RWPE2 (cell line): ENCODE data around the gene MT1F.
A peak's percentile ranks its signal among the peaks of the same experiment; 100 is the strongest.

Experiments
- ATAC-seq: fragments of 200-7000 bp; cut with Tn5 transposase; 3 replicates; pipeline ENCODE4 v1.9.1; 2021; ENCODE audit warnings: low read depth
- DNase-seq: peaks from one replicate; pipeline ENCODE4 v3.0.0-alpha.2; 2020; ENCODE audit warnings: low spot score
- H3K27ac ChIP-seq: fragments of 450-650 bp; 2 replicates; pipeline ENCODE4 v1.5.1; 2017; ENCODE audit warnings: mild to moderate bottlenecking; ENCODE audit not compliant: poor library complexity, severe bottlenecking
- H3K27me3 ChIP-seq: fragments of 250-450 bp; sonication (Bioruptor Pico); 2 replicates; pipeline ENCODE4 v1.5.1; 2021; ENCODE audit warnings: mild to moderate bottlenecking, moderate library complexity; ENCODE audit not compliant: insufficient read depth, poor library complexity, severe bottlenecking
- H3K36me3 ChIP-seq: fragments of 250-450 bp; sonication (Bioruptor Pico); 2 replicates; pipeline ENCODE4 v1.5.1; 2020; ENCODE audit warnings: low read depth, mild to moderate bottlenecking, moderate library complexity
- H3K4me1 ChIP-seq: fragments of 250-450 bp; sonication (Bioruptor Pico); 2 replicates; pipeline ENCODE4 v1.5.1; 2021; ENCODE audit warnings: mild to moderate bottlenecking, moderate library complexity; ENCODE audit not compliant: insufficient read depth, poor library complexity, severe bottlenecking
- H3K4me3 ChIP-seq: fragments of 250-450 bp; sonication (Bioruptor Pico); 2 replicates; pipeline ENCODE4 v1.5.1; 2021; ENCODE audit warnings: mild to moderate bottlenecking, moderate library complexity; ENCODE audit not compliant: severe bottlenecking
- H3K9me3 ChIP-seq: fragments of 250-450 bp; sonication (Bioruptor Pico); 2 replicates; pipeline ENCODE4 v1.5.1; 2021; ENCODE audit warnings: mild to moderate bottlenecking, moderate library complexity; ENCODE audit not compliant: severe bottlenecking
- CTCF ChIP-seq: fragments of 450-650 bp; IDR thresholded peaks from one replicate; pipeline ENCODE4 v1.5.1; 2017; ENCODE audit warnings: mild to moderate bottlenecking, moderate library complexity; ENCODE audit not compliant: poor library complexity, severe bottlenecking

The MT1F gene

GRCh38 chr16:56683424-56684172 is 25.8 kb downstream of the MT1F start:
- no peaks in the 10 kb centered on the region for H3K27me3 ChIP-seq
- H3K9me3 ChIP-seq: no peaks in the 10 kb centered on the region
- peaks cover 12% of the 10 kb centered on the region for H3K4me1 ChIP-seq
- H3K36me3 ChIP-seq: peaks cover 36% of the 10 kb centered on the region
- peak overlapping the region; percentile 45 for H3K4me3 ChIP-seq
- H3K27ac ChIP-seq: peak overlapping the region; percentile 75
- TF ChIP-seq CTCF: no peak
- ATAC-seq (no peak), DNase-seq (no peak)

- Histone ChIP-seq H3K27ac (peak overlapping the region; percentile 75), H3K27me3 (no peaks in the 10 kb centered on the region), H3K9me3 (no peaks in the 10 kb centered on the region), H3K4me1 (peaks cover 17% of the 10 kb centered on the region), H3K4me3 (no peak overlapping the region), H3K36me3 (peaks cover 36% of the 10 kb centered on the region)
- 0 out of 3 replicates have a peak, but pooled peaks have one; percentile 2 for ATAC-seq
- DNase-seq: no peak
- TF ChIP-seq CTCF: no peak
Measured at GRCh38 chr16:56684256-56684925, 26.6 kb downstream of the MT1F start.

GRCh38 chr16:56684926-56685590 is 27.3 kb downstream of the MT1F start:
- peak overlapping the region; percentile 75 for H3K27ac ChIP-seq
- H3K27me3 ChIP-seq: no peaks in the 10 kb centered on the region
- no peak overlapping the region for H3K4me3 ChIP-seq
- ATAC-seq (peak; percentile 3; the same call in 1 of the 3 replicates), DNase-seq (no peak)
- peaks cover 21% of the 10 kb centered on the region for H3K4me1 ChIP-seq
- no peaks in the 10 kb centered on the region for H3K9me3 ChIP-seq
- no peak for TF ChIP-seq CTCF
- H3K36me3 ChIP-seq: peaks cover 36% of the 10 kb centered on the region

GRCh38 chr16:56686758-56687157 is 29.0 kb downstream of the MT1F start:
- no peak for TF ChIP-seq CTCF
- H3K4me3 ChIP-seq: no peak overlapping the region
- H3K9me3 ChIP-seq: no peaks in the 10 kb centered on the region
- peaks cover 36% of the 10 kb centered on the region for H3K36me3 ChIP-seq
- no peak overlapping the region for H3K27ac ChIP-seq
- ATAC-seq (no peak), DNase-seq (no peak)
- no peaks in the 10 kb centered on the region for H3K27me3 ChIP-seq
- H3K4me1 ChIP-seq: peaks cover 28% of the 10 kb centered on the region
